ENCODE measurements around the gene APOBR.

DNA sequence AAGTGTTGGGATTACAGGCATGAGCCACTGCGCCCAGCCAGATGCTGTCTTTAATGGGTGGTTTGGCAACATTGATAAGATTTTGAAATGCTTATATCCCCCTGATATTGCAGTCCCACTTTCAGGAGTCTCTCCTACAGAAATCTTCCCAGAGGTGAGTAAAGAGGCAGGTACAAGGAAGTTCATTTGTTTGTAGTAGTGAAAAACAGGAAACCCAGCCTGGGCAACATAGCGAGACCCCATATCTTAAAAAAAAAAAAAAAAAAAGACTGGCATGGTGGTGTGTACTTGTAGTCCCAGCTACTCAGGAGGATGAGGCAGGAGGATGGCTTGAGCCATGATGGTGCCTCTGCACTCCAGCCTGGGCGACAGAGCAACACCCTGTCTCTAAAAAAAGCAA lies 50.6 kb downstream of the APOBR start:
- TF ChIP-seq, protein P1, sequence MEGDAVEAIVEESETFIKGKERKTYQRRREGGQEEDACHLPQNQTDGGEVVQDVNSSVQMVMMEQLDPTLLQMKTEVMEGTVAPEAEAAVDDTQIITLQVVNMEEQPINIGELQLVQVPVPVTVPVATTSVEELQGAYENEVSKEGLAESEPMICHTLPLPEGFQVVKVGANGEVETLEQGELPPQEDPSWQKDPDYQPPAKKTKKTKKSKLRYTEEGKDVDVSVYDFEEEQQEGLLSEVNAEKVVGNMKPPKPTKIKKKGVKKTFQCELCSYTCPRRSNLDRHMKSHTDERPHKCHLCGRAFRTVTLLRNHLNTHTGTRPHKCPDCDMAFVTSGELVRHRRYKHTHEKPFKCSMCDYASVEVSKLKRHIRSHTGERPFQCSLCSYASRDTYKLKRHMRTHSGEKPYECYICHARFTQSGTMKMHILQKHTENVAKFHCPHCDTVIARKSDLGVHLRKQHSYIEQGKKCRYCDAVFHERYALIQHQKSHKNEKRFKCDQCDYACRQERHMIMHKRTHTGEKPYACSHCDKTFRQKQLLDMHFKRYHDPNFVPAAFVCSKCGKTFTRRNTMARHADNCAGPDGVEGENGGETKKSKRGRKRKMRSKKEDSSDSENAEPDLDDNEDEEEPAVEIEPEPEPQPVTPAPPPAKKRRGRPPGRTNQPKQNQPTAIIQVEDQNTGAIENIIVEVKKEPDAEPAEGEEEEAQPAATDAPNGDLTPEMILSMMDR (IDR thresholded peaks at IDR 0.05; ENCODE audit: low read length), result no peak
- no peak for TF ChIP-seq EZH2 (IDR thresholded peaks at IDR 0.05; ENCODE audit: borderline replicate concordance, low read length)

All from OCI-LY1 (cell line).